Measurements from ENCODE around the gene SLC23A3.

Gene SLC23A3, protein sequence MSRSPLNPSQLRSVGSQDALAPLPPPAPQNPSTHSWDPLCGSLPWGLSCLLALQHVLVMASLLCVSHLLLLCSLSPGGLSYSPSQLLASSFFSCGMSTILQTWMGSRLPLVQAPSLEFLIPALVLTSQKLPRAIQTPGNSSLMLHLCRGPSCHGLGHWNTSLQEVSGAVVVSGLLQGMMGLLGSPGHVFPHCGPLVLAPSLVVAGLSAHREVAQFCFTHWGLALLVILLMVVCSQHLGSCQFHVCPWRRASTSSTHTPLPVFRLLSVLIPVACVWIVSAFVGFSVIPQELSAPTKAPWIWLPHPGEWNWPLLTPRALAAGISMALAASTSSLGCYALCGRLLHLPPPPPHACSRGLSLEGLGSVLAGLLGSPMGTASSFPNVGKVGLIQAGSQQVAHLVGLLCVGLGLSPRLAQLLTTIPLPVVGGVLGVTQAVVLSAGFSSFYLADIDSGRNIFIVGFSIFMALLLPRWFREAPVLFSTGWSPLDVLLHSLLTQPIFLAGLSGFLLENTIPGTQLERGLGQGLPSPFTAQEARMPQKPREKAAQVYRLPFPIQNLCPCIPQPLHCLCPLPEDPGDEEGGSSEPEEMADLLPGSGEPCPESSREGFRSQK

DNA sequence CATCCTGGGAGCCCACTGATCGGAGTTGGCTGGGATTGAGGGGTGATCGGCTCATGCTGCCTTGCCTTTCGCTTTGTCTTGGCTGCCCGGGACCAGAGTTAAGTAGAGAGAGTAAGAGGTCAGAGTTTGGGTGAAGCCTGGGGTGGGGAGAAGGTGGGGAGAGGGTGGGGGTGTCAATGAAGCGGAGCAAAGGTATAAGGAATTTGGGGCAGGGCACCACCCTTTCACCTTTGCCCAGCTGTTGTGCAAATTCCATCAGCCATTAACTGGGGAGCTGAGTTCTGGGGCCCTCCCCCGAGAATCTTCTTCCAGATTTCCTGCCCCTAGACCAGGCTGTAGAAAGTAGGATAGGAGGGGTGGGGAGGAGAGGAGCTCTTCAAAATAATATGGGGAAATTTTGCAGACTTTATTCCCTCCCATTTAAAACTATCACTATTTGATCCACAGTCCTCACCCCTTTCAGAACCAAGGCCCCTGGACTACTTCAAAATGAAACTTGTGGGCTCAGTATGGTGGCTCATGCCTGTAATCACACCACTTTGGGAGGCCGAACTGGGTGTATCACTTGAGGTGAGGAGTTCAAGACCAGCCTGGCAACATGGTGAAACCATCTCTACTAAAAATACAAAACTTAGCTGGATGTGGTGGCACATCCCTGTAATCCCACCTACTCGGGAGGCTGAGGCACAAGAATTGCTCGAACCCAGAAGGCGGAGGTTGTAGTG is at the start of gene SLC23A3:
Gene SLC23A3, minus strand, starts transcription at position 100 of the 725 bp plus-strand sequence. Its CDS starts 45 bp downstream, at position 55.
- DNase-seq, result no peak

- peak; percentile 90 for DNase-seq
Observed at GRCh38 chr2:219218732-219219701, 49.2 kb upstream of the SLC23A3 start, which contains the start of gene ABCB6. Gene ABCB6 (minus strand): TSS chr2:219218958. CDS start chr2:219218673, 285 bp downstream.

DNA sequence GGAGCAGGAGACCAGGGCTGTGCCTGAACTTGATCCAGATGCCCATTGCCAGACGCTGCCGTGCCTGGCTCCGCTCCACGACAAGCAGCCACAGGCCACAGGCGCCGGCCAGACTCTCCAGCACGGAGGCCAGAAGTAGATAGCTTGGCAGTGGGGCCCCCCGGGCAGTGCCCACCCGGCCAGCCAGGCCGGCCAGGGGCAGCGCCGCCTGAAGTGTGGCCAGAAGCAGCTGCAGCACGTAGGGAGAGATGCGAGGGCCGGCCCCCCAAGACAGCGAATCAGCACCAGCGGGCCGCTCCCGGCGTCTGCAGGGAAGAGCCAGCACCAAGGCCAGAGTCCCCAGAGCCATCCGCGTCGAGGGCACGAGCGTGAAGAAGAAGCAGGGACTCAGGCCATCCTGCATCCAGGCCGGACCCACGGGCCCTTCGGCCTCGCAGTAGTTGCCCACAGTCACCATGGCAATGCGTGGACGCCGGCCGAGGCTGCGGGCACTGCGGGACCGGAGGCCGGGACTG is 48.4 kb upstream of the SLC23A3 start:
- DNase-seq, result peak; percentile 34

DNA sequence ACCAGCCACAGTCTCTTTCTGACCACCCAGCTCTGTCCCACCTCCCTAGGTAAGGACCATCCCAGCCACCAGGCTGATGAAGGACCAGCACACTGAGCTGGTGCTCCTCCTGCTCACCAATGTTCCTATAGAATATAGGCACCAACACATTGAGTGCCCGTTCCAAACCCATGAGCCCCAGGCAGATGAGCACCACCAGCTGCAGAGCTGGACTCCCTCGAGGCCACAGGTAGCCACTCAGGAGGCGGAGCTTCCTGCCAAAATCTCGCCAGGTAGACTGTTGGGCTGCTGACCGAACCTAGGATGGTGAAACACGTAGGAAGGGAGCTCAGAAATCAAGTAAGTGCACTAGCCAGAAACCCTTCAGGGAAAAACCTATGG is 46.7 kb upstream of the SLC23A3 start:
- DNase-seq, result no peak

DNA sequence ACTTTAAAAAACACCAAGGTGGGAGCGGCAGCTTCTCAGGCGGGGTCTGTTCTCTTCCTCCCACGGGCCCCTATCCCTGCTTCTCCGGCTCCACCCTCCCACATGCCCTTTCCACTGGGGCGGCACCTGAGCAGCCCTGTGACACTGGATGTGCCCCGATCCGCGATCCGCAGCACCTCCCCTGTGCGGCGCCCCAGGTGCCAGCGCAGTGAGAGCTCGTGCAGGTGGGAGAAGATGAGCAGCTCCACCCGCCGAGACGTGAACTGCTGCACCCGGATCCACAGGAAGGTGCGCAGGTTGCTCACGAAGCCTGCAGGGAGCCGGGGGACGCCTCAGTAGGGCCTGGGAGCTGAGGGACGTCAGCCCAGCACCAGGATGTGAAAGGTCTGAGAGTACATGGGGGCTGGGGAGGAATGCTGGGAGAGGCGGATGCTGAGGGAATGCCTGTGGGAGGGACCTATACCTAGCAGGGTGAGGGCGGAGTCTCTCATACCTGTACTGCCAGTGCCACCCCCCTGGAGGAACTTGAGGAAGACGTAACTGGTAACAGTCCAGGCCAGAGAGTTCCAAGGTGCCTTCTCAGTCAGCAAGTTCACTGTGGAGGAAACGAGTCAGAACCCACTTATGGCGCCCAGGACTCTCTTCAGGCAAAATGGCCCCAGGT is 46.2 kb upstream of the SLC23A3 start:
- DNase-seq, result no peak

DNA sequence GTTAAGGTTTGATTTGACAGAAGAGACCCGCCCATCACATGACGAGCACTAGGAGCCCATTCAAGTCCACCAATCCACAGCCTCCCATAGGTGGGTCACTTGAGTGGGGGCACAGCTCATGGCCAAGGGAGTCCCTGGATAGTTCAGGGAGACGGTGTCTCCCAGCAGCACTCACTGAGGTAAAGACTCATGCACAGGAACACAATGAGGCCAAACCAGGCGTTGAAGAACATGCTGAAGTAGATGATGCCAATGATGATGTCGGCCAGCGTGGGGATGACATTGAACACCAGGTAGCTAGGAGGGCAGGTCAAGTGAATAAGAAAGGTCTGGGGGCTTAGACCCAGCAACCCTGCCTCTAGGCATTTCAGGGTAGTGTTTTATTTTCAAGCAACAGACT is 45.0 kb upstream of the SLC23A3 start:
- DNase-seq, result no peak

DNA sequence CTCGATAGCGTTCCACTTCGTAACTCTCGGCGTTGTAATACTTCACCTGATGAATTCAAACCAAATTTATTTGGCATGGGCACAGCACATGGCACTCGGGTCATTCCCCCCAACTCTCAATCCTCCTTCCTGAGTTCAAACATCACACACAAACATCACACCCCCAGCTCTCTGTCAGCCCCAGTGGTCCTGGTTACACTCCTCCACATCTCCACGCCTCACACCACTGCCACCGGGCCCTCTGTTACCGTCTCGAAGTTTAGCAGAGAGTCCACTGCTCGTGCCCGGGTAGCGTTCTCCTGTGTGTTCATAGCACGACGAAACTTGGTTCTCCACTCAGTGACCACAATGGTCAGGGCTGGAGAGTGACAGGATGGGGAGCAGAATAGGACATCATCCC is 44.3 kb upstream of the SLC23A3 start:
- no peak for DNase-seq

DNA sequence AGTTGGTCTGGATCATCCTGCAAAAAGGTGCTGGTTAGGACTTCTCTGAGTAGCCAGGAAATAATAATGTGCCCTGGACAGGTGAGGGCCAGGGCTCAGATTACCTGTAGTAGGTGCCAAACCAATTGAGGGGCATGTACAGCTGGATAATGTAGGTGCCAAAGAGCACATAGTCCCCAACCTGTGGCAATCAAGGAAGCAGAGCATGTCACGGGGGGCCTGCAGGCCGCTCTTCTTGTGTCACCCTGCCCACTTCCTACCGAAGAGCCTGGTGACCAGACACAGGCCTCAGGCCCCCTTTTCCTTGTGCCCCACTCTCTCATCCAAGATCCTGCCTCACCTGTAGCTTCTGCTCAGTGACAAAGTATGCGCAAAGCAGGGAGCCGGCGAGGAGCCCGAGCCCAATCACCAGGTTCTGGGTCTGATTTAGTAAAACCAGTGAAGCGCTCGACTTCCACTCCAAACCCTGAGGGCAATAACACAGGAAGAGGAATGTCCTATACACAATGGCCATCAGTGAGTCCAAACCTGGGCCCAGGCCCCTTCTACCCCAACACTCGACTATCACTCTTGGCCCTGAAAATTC is 43.8 kb upstream of the SLC23A3 start:
- DNase-seq, result no peak

GRCh38 chr2:219213026-219213415 is 43.2 kb upstream of the SLC23A3 start:
- DNase-seq, result no peak

DNA sequence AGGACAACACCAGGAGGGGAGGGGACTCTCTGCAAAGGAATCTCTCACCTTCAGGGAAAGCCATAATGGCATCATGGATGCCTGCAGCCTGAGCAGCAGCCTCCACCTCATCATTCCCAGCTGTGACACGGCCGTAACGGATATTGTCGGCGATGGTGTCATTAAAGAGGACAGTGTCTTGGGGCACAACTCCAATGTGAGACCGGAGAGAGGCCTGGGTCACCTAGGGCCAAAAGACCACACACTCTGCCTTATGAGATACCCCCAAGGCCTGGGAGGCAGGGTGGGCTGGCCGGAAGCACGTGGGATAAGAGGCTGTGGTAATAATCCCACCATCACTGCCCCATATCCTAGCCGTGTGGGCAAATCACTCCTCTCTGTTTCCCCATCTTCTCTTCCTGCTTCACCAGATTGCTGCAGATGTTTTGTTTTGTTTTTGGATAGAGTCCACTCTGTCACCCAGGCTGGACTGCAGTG is 41.1 kb upstream of the SLC23A3 start:
- no peak for DNase-seq

- no peak for DNase-seq
Observed at GRCh38 chr2:219210196-219210885, 40.5 kb upstream of the SLC23A3 start.

- no peak for DNase-seq
Observed at GRCh38 chr2:219209236-219210195, 39.7 kb upstream of the SLC23A3 start.

- no peak for DNase-seq
Observed at GRCh38 chr2:219207884-219208740, 38.3 kb upstream of the SLC23A3 start.

GRCh38 chr2:219207134-219207883 is 37.5 kb upstream of the SLC23A3 start:
- no peak for DNase-seq

DNA sequence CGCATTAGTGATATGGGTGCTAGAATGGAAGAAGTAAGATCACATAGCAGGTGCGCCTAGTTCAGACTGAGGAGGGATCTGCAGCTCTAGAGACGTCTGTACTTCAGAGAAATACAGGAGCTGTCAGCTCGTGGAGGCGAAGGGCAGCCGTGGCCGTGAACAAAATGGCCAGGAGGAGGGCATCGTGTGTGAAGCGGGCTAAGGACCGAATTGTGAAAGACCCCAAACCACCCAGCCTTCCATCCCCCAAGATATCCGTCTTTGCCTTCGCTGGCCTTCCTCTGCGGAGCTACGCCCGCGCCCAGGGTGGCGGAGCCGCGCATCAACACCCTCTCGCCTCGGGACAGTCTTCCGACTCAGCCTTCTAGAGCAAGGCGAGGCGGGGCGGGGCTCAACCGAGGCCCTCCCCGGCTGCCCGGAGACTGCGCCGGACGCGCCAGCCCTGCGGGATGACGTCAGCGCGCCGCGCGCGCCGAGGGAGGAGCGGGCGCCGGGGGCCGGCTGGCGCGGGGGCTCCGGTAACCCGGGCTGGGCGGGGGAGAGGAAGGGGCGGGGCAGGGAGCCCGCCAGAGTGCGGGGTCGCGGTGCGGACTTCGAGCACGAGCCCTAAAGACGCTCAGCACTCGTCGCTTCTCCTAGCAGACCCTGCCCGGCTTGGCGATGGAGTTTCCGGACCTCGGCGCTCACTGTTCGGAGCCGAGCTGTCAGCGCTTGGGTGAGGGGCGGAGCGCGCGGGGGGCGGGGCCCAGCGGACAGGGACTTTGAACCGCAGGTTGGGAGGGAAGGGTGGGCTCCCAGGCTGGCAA is 36.7 kb upstream of the SLC23A3 start, which contains the start of gene ZFAND2B:
Gene ZFAND2B, plus strand, starts transcription at position 455 of the 806 bp plus-strand sequence. Its CDS starts 206 bp downstream, at position 661.
- DNase-seq, result peak; percentile 94

DNA sequence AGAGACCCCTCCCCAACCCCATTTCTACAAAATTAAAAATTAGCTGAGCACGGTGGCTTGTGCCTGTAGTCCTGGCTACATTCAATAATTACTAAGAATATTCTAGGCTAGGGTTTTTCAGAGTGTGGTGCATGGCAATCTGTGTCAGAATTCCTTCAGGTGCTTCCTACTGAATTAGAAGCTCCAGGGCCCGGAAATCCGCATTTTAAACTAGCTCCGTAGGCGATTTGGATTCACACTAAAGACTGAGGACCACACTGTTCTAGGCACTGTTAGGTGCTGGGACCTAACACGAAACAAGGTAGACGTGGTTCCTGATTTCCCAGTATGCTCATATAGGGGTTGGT is 36.1 kb upstream of the SLC23A3 start:
- DNase-seq, result no peak

DNA sequence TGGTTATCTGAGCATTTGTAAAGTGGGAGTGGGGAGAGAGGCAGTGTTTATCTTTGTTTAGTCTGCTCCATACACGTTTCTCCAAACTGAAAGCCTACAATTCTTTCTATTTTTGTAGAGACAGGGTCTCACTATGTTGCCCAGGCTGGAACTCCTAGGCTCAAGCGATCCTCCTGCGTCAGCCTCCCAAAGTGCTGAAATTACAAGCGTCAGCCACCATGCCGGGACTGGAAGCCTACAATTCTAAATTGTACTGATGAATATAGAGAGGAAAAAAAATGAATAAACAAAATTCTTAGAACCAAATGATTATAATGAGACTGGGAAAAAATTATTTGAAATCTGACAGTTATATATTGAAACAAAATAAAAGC is 35.3 kb upstream of the SLC23A3 start:
- DNase-seq, result no peak

Measured in stimulated activated CD4-positive, alpha-beta T cell treated with anti-CD3 and anti-CD28 coated beads, Interleukin-4, amount 100 ng/mL, for 24 hours (primary cell).